Medulla oblongata (tissue), 1 donor: ENCODE data around the gene DPP6.
"Not testable (repeated sequence)": the region's sequence is repeated elsewhere in the genome, so short reads cannot be mapped to it uniquely, and the experiment has no call there.

Experiments used
- DNase-seq: peaks from one replicate; pipeline ENCODE4 v3.0.0-alpha.2; 2015; ENCODE audit errors: extremely low spot score

Gene DPP6

DNA sequence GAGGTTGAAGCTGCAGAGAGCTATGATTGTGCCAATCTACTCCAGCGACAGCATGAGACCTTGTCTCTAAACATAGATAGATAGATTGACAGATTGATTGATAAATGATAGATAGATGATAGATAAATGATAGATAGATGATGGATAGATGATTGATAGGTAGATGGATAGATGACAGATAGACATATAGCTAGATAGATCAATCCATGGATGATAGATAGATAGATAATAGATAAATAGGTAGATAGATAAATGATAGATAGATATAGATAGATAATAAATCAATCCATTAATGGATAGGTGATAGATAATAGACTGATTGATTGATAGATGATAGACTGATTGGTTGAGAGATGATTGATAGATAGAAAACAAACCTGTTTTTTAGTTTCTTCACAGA lies 601.1 kb downstream of the DPP6 start:
- DNase-seq: no peak

DNA sequence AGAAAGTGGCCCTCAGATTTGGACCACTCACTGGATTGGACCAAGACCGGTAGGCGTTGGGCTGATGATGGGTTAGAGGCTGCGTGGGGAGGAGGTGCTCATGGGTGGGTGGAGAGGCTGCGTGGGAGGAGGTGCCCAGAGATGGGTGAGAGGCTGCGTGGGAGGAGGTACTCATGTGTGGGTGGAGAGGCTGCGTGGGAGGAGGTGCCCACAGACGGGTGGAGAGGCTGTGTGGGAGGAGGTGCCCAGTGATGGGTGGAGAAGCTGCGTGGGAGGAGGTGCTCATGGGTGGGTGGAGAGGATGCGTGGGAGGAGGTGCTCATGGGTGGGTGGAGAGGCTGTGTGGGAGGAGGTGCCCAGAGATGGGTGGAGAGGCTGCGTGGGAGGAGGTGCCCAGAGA lies 604.4 kb downstream of the DPP6 start:
- DNase-seq: no peak

DNA sequence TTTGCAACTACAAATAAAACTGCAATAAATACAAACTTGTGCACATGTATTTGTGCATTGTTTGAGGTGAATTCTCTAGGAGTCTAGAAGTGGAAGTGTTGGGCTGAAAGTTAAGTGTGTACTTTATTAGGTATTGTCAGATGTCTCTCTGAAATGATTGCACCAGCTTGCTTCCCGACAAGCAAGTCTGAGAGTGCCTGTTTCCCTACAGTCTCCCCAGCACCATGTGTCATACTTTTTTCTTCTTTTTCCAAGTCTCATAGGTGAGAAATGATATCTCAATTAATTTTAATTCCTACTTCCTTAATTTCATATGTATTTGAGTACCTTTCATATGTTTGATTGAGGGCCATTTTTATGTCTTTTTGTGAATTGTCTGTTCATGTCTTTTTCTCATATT lies 614.6 kb downstream of the DPP6 start:
- no peak for DNase-seq

DNA sequence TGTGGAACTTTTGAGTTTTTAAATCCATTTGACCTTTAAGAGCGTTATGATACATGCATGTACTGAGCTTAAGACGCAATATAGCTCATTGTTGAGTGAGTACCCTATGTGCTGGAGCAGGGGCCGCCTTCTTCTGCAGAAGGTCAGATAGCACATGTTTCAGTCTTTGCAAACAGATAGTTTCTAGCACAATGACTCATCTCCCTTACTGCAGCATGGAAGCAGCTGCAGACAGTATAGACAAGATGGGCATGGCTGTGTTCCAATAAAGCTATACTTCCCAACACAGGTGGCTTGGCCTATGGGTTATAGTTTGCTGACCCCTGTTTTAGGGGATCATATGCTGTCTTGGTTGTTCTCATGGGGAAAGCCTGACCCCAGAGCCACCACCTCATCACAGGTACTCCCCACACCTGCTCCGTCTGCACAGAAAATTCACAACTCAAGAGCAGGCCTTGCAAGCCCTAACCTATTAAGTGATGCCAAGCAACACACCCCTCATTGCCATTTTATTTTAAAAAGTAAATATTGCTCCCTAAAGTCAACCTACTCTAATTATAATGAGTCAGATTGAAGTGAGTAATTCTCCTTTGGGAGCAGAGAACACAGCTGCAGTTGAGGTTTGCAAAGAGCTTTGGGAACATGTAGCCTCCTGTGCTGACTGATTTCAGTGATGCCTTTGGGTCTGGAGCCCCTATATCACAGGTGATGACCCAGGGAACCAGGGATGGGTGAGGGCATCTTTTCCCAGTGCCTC lies 620.6 kb downstream of the DPP6 start:
- DNase-seq: no peak

DNA sequence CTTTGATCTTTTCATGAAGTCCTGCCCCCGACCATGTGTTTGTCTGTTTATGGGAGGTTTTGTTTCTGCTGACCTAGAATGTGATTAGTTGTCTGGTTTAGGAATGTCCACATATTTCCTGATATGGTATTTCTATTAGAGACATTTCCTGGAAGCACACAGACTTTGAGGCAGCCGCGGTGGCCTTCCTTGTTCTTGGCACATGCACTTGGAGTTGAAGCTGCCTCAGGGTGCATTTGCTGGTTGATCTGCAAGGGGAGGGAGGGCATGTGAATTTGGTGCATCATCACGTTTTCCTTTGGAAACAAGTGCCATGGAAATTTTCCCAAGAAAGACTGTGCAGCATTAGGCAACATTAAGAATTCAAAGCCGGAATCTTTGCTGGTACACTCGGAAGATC lies 622.0 kb downstream of the DPP6 start:
- no peak for DNase-seq

DNA sequence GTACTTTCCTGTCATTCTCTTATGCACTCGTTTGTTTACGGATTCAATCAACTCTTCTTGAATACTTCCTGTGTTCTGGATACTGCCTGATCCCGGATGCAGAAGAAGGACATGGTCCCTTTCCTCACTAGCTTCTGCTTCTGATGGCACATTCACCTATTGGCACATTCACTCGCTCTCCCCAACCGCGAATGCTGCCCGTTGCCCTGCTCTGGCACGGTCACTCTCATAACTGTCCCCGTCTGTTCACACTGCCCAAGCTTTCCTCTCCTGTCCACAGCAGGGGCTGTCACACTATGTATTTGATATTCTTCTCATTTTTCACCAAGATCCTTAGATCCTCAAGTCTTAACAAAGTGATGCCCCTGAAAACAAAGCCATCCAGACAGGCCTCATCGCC lies 623.4 kb downstream of the DPP6 start:
- no peak for DNase-seq

DNA sequence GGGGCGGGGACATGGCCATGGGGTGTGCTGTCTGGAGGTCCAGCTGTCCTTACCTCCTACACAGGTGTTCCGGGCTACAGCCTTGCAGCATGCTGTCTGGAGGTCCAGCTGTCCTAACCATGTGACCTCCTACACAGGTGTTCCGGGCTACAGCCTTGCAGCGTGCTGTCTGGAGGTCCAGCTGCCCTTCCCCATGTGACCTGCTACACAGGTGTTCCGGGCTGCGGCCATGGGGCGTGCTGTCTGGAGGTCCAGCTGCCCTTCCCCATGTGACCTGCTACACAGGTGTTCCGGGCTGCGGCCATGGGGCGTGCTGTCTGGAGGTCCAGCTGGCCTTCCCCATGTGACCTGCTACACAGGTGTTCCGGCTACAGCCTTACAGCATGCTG lies 623.8 kb downstream of the DPP6 start:
- DNase-seq: not testable (repeated sequence)

DNA sequence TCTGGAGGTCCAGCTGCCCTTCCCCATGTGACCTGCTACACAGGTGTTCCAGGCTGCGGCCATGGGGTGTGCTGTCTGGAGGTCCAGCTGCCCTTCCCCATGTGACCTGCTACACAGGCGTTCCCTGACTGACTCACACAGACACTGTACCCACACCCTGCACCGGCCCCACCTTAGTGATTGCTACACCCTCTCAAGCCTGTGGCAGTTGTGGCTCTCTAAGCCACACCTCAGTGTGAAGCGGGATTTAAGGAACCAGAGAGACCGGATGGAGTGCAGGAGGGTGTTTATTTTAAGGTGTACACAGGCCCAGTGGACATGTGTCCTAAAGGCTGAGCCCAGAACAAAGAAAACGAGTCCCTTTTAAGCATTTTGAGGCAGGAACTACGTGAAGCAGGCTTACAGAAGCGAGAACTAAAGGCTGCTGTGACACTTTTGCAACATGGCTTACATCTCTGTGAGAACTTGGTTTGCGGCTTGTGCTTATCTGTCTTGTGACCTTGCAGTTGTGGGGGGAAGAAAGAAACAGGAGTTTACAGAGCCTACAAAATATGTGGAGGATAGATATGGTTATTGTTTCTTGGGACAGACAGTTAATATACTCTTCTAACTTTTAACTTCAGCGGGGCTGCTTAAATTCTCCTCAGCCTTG lies 624.4 kb downstream of the DPP6 start:
- DNase-seq: no peak

DNA sequence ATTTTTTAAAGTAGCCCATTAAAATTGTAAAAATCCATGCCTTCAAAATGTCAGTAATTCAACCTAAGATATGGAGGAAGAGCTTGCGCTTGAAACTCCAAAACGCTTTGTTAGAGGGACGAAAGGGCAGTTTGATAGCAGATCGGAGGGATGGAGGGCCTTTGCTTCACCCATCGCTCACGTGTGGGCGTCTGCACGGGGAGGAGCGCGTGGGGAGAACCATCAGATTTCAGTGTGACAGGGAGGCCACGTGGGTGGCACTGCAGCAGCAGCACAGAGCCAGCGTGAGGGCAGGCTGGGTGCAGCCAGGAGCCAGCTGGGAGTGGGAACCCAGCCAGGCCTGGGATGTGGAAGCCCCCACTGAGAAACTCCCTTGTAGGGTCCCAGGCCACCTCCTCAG lies 625.3 kb downstream of the DPP6 start:
- no peak for DNase-seq

DNA sequence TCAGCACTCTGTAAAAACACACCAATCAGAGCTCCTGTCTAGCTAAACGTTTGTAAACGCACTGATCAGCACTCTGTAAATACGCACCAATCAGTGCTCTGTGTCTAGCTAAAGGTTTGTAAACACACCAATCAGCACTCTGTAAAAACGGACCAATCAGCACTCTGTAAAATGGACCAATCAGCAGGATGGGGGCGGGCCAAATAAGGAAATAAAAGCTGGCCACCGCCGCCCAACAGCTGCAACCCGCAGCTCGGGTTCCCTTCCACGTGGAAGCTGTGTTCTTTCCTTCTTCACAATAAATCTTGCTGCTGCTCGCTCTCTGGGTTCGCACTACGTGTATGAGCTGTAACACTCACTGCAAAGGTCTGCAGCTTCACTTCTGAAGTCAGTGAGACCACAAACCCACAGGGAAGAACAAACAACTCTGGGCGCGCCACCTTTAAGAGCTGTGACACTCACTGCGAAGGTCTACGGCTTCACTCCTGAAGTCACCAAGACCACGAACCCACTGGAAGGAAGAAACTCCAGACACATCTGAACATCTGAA lies 625.9 kb downstream of the DPP6 start:
- DNase-seq: not testable (repeated sequence)

DNA sequence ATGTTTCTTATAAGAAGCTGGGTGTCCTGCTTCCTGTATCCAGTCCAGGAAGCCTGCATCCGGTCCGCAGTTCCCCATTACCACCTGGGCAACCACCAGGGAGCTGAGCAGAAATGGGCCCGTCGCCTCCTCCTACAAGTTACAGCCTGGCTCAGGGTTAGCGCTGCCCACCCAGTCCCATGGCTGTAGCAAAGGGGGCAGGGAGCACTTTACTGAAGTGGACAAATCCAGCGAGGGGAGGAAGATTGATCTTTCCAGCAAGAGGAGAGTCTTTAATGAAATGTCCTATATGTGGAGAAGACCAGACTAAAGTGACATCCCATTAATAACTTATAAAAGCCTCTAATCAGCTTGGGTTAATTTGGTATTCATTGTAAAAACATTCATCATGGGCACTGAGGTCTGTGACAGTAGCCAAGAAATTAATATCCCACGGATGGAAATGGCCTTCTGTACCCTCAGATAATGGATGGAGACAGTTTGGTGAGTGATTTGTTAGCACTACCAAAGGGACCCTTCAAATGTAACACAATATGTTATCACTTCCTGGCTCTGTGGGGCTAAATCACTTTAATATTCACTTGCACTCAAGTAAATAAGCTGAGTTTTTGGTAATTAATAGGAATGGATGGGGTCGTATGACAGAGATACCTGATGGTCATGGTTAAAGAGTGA lies 627.3 kb downstream of the DPP6 start:
- no peak for DNase-seq

DNA sequence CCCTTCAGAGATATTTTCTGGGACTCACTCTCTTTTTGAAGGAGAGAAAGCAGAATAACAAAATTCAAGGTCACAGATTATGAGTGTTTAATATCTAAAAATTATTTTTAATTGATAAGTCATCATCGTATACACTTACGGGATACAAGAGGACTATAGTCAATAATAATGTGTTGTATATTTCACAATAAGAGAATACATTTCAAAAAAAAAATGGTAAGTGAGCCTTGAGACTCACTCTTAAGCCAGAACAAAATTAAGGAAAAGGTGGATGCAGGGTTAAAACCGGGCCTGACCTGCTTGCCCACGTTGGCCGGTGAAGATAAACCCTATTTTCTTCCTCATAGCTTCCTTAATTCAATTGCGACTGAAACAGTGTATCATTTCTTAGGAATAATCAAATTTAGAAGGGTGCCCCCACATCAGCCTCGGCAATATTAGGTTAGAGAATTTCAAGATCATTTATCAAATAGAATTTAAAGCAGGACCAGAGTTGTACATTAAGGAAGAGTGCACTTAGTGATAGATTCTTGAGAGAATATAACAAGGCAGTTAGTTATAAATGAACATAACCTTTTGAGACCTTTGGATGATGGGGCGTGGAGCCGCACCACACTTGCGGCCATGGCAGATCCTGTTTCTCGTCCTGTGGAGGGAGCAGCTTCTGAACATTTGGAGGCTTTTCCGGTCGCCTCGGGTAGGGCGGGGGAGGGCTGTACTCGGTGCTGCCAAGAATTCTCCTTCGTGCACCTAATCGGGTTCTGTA lies 628.9 kb downstream of the DPP6 start:
- no peak for DNase-seq

DNA sequence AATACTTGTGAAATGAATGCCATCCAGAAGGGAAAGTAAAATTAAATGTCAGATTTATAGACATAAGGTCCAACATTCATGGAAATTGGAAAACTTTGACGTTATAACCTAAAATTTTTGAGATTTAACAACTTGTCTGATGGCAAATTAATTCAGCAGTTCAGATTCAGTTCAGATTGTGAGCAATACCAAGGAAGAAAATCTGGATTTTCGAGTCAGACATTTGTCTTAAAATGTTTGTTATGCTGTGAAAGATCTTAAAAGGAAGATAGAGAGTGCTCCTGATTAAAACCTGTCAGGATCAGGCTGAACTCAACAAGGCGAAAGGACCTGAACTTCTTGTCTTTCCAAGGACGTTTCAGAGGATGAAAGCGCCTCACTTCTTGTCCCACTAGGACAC lies 629.8 kb downstream of the DPP6 start:
- no peak for DNase-seq

DNA sequence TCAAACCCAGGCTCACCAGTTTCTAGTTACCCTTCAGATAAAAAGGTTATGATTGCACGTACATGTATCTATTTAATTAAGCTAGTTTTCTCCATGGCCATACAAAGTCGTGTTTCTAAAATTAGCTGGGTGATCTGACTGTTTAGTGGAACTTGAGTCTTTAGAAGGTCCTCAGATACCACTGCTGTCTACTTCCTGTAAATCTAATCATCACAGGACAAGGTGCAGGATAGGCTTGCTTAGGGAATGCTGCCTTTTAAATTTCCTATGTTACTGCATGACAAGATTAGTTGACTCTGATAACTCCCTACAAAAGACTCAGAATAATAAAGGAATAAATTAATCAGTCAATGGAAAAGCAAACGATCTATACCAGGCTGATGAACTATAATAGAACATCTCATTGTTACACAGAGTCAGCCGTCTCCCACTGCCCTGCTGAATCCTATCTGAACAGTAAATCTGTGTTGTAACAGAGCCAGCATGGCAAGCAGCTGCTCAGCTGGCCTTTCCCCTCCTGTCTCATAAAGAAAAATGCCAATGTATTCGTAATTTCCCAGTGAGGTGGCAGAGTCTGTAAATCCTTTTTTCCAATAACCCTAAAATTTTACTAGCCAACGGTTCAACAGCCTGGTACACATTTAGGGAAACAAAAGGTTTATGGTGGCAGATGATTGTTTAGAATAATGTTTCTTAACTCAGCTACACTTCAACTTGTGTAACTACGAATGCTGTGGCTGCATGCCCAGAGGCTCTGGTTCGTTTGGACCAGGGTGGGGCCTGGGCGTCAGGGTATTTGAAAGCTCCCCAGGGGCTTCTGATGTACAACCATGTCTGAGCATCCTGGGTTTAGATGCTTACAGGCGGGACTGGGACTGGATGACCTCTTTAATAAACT lies 632.7 kb downstream of the DPP6 start:
- peak; percentile 45 for DNase-seq

DNA sequence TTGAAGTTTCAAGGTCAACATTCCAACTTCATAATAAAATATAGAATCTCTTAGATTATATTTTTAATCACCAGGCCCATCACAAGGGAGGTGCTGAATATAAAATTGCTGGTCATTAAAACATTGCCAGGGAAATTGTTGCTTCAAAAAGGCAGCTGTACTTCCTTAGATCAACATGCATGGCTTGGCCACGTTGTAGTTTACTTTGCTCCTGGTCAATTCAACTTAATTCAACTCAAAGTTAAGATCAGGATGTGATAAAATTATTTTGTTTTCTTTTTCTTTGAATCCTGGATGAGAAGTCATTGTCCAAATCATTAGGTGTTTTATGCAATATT lies 633.3 kb downstream of the DPP6 start:
- DNase-seq: no peak

DNA sequence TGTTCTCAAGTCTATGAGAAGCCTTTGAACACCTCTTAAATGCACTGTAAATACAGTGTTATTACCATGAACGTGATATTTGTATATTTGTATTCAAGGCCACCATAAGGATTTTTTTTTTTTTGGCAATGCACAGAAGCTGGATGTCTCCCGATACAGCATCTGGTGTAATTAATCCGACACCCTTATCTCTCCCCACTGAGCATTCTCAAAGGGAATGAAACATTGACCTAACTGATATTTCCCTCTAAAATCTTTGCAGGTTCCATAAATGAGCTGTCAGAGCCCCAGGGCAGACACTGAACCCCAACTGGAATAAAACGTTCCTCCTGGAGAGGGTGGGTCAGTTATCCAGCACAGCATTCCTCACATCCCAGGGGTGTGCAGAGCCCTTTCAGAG lies 634.1 kb downstream of the DPP6 start:
- no peak for DNase-seq

DNA sequence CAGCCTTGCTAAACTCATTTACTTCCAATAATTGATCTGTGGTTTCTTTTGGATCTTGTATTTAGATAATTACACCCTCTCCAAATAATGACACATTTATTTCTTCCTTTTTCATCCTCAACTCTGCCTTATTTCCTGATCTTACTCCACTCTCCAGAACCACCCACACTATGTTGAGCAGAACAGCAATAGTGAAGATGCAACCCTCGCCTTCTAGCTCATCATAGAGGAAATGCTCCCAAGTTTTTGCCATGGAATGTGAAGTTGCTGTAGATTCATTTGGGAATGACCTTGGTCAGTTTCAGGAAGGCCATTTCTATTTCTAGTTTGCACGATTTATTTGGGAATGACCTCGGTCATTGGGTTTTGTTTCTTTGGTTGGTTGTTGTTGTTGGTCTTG lies 636.8 kb downstream of the DPP6 start:
- DNase-seq: no peak

DNA sequence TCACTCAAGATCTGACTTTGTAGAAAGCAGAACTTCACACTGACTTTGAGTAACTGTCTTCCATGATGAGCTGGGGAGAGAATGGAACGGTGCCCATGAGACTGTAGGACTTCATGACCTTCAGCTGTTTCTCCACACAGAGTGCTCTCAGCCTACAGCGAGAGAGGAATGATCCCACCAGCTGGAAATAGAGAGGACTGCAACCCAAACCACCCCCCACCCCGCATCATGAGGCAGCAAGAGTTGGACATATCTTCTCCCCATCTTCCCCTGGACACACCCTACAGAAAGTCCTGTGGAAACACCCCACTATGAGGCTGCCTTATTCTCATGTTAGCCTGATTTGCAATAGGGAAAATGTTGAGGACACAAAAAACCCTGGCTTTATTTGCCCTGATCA lies 638.2 kb downstream of the DPP6 start:
- no peak for DNase-seq

DNA sequence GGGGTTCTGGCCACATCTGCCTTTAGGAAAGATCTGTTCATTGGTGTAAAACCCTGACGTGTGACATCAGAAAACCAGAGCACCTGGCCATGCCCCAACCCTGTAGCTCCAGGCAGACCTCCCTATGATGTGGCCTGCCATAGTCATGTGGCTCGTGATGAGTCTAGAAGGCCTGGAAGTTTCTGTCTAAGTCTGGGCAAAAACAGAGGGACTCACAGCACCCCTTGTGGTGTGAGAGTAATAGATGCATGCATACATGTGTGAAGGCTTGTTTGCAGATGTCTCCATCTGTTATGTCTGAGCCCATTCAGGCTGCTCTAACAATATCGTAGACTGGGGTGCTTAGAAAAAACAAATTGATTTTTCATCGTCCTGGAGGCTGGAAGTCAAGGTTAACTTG lies 641.5 kb downstream of the DPP6 start:
- no peak for DNase-seq

DNA sequence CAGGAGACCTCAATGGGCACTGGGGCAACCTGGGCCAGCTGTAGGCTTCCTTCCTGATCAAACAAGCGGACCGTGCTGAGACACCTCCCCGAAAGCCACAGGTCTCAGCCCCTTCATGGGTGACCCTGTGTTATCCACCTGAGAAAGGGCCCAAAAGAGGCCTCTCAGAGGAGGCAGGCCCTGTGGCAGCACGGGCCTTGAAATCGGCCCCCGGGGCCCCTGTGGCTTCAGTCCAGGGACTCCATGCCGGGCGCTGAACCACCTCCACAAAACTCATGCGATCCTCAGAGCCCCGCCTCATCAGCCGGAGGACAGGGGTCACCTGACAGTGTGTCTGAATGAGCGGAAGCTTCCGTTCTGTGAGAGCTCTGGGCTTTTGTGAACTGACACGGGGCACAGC lies 643.6 kb downstream of the DPP6 start:
- no peak for DNase-seq

DNA sequence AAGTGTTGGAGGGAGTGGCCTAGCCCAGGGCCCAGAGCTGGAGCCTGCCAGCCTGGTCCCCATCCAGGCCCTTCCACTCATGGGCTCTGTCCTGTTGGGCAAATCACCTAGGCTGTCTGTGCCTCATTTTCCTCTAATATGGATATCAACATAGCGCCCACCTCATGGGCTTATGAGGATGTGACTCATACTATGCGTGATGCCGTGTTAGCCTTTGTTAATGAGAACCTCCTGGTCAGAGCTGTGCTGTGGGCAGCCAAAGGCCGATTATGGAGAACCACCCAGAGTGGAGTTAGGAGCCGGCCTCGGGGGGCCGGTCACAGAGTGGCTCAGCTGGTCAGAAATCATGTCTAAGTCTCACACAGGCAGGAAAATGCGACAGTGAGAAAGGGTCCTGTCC lies 644.4 kb downstream of the DPP6 start:
- no peak for DNase-seq
